Thyroid gland (tissue), 4 donors: Measurements from ENCODE around the gene BNIP3.

Source experiments
- POLR2A ChIP-seq, 2 donors: fragments of 450-650 bp; IDR thresholded peaks; one replicate each; pipeline ENCODE4 v1.6.1; 2017; ENCODE audit warnings: antibody characterized with exemption in 2 of 2, mild to moderate bottlenecking in 2 of 2, moderate library complexity in 1 of 2
- TF ChIP-seq, protein P1 (sequence below), 6 experiments: fragments of 200-600 bp in 3 of 6; fragments of 450-650 bp in 3 of 6; sonication (generic) in 3 of 6; IDR thresholded peaks; one replicate each; pipeline ENCODE4 v1.5.1; 2016 to 2019; ENCODE audit warnings: antibody characterized with exemption in 6 of 6, mild to moderate bottlenecking in 2 of 6, inconsistent platforms in 1 of 6, moderate library complexity in 1 of 6

DNA sequence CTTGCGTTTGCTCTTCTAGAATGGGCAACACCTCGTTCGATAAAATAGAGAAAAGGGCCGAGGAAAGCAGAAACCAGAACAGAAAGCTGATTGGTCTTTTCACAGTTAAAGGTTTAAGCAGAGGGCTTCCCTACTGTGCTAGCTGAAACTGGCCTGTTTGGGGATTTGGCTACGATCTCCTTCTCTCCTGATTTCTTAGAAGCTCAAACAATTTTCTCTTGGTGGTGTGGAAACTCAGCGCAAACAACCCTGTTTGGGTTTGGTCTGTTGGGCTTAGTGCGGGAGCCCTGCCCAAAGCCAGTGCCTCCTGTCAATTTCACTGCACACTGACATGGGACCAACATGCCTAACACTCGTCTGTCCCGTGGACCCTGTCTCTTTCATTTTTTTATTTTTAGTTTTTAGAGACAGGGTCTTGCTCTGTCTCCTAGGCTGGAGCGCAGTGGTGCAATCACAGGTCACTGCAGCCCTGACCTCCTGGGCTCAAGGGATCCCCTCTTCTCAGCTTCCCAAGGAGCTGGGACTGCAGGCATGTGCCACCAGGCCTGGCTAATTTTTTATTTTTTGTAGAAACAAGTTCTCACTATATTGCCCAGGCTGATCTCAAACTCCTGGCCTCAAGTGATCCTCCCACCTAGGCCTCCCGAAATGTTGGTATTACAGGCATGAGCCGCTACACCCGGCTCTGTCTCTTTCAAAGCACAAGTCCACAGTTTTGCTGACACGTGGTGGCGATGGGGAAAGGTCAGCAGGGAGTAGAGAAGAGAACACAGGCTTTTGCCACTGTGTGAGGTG lies 16.5 kb upstream of the BNIP3 start:
- TF ChIP-seq, protein P1, sequence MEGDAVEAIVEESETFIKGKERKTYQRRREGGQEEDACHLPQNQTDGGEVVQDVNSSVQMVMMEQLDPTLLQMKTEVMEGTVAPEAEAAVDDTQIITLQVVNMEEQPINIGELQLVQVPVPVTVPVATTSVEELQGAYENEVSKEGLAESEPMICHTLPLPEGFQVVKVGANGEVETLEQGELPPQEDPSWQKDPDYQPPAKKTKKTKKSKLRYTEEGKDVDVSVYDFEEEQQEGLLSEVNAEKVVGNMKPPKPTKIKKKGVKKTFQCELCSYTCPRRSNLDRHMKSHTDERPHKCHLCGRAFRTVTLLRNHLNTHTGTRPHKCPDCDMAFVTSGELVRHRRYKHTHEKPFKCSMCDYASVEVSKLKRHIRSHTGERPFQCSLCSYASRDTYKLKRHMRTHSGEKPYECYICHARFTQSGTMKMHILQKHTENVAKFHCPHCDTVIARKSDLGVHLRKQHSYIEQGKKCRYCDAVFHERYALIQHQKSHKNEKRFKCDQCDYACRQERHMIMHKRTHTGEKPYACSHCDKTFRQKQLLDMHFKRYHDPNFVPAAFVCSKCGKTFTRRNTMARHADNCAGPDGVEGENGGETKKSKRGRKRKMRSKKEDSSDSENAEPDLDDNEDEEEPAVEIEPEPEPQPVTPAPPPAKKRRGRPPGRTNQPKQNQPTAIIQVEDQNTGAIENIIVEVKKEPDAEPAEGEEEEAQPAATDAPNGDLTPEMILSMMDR (IDR thresholded peaks at IDR 0.05), result no peak
- no peak for TF ChIP-seq POLR2A (IDR thresholded peaks at IDR 0.05)
